ENCODE data around the gene ABCD4.

ABCD4 gene

DNA sequence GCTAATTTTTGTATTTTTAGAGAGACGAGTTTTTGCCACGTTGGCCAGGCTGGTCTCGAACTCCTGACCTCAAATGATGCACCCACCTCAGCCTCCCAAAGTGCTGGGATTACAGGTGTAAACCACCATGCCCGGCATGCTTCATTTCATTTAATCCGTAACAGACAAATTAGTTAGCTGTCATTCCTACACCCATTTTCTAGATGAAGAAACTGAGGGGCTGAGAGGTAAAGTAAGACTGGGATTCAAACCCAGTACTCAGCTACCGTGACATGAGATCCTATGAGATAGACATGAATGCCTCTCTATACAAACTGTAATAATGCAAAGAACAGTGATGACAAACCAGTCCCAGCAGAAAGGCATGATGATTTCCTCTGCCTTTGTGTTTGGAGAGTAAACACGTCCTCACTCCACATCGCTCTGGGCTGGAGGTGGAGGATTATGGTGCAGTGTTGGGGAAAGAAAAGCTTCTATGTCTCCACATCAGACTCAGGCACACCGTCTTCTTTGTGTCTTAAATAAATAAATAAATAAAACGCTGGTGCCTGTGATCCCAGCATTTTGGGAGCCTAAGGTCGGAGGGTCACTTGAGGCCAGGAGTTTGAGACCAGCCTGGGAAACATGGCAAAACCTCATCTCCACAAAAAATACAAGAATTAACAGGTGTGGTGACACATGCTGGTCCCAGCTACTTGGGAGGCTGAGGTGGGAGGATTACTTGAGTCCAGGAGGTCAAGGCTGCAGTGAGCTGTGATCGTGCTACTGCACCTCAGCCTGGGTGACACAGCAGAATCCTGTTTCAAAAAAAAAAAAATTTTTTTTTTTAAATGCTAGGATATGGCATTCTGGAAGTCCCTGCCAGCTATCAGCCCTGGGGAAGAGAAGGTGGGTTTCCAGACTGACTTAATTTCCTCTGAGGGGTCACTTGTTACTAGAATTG, 53.0 kb downstream of the ABCD4 start:
- TF ChIP-seq GABPA (IDR thresholded peaks at IDR 0.05; ENCODE audit: low read depth) (no peak), REST (IDR thresholded peaks at IDR 0.05; ENCODE audit: insufficient replicate concordance, low read depth) (no peak), SPI1 (IDR thresholded peaks at IDR 0.05; ENCODE audit: borderline replicate concordance, low read depth) (no peak), POLR2AphosphoS5 (IDR thresholded peaks at IDR 0.05; ENCODE audit: low read depth) (no peak)
- TF ChIP-seq, protein P1, sequence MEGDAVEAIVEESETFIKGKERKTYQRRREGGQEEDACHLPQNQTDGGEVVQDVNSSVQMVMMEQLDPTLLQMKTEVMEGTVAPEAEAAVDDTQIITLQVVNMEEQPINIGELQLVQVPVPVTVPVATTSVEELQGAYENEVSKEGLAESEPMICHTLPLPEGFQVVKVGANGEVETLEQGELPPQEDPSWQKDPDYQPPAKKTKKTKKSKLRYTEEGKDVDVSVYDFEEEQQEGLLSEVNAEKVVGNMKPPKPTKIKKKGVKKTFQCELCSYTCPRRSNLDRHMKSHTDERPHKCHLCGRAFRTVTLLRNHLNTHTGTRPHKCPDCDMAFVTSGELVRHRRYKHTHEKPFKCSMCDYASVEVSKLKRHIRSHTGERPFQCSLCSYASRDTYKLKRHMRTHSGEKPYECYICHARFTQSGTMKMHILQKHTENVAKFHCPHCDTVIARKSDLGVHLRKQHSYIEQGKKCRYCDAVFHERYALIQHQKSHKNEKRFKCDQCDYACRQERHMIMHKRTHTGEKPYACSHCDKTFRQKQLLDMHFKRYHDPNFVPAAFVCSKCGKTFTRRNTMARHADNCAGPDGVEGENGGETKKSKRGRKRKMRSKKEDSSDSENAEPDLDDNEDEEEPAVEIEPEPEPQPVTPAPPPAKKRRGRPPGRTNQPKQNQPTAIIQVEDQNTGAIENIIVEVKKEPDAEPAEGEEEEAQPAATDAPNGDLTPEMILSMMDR (IDR thresholded peaks at IDR 0.05; ENCODE audit: insufficient read depth, low read length) = no peak
- Histone ChIP-seq H3K27ac (replicated peaks) (no peak overlapping the region), H3K4me3 (replicated peaks; ENCODE audit: insufficient read depth, low read length) (no peak overlapping the region), H3K27me3 (ENCODE audit: insufficient read depth, poor library complexity, severe bottlenecking) (no peaks in the 10 kb centered on the region)
- DNase-seq (ENCODE audit: low read depth in 1 of 2, low spot score in 1 of 2) = no peak

DNA sequence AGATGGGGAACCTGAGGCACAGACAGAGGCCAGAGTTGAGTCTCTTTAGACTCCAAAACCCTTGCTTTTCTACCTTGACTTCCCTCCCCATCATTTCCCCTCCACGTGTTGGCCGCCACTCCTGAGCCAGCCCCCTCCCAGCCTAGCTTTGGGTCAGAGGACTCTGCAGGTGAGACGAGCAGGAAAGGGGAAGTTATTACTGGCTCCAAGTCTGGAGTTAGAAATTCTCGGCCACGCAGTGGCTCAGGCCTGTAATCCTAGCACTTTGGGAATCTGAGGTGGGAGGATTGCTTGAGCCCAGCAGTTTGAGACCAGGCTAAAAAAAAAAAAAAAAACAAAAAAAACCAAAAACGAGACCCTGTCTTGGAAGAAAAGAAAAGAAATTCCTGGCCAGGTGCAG, 54.7 kb downstream of the ABCD4 start:
- no peak overlapping the region for H3K27ac ChIP-seq (replicated peaks)
- no peak for DNase-seq (ENCODE audit: low read depth in 1 of 2, low spot score in 1 of 2)
- no peak for TF ChIP-seq GABPA (IDR thresholded peaks at IDR 0.05; ENCODE audit: low read depth)
- TF ChIP-seq SPI1 (IDR thresholded peaks at IDR 0.05; ENCODE audit: borderline replicate concordance, low read depth) = no peak
- TF ChIP-seq, protein P1 (IDR thresholded peaks at IDR 0.05; ENCODE audit: insufficient read depth, low read length) = no peak
- no peak for TF ChIP-seq POLR2AphosphoS5 (IDR thresholded peaks at IDR 0.05; ENCODE audit: low read depth)
- no peak for TF ChIP-seq REST (IDR thresholded peaks at IDR 0.05; ENCODE audit: insufficient replicate concordance, low read depth)
- no peaks in the 10 kb centered on the region for H3K27me3 ChIP-seq (ENCODE audit: insufficient read depth, poor library complexity, severe bottlenecking)
- no peak overlapping the region for H3K4me3 ChIP-seq (replicated peaks; ENCODE audit: insufficient read depth, low read length)

GRCh38 chr14:74246542-74246941, 56.2 kb downstream of the ABCD4 start:
- Histone ChIP-seq H3K27ac (replicated peaks) (no peak overlapping the region), H3K27me3 (ENCODE audit: insufficient read depth, poor library complexity, severe bottlenecking) (peaks cover 2% of the 10 kb centered on the region), H3K4me3 (replicated peaks; ENCODE audit: insufficient read depth, low read length) (no peak overlapping the region)
- no peak for TF ChIP-seq SPI1 (IDR thresholded peaks at IDR 0.05; ENCODE audit: borderline replicate concordance, low read depth)
- TF ChIP-seq, protein P1 (IDR thresholded peaks at IDR 0.05; ENCODE audit: insufficient read depth, low read length) = no peak
- DNase-seq (ENCODE audit: low read depth in 1 of 2, low spot score in 1 of 2) = no peak

Data from HL-60 (cell line).